HG02610 (cell line): ENCODE data around the gene NWD2.
"Not testable (repeated sequence)": the region's sequence is repeated elsewhere in the genome, so short reads cannot be mapped to it uniquely, and the experiment has no call there.

Source experiments
- ATAC-seq: cut with Tn5 transposase; IDR thresholded peaks from one replicate; pipeline ENCODE4 v1.9.1; 2021; ENCODE audit warnings: mild to moderate bottlenecking, moderate library complexity; ENCODE audit not compliant: unreplicated experiment

Gene NWD2

GRCh38 chr4:37490391-37491347 lies 246.1 kb downstream of the NWD2 start:
- ATAC-seq: no peak

GRCh38 chr4:37495353-37495752 lies 250.8 kb downstream of the NWD2 start:
- not testable (repeated sequence) for ATAC-seq
